22Rv1 (cell line): ENCODE data around the gene CLSTN1.
"Not testable (repeated sequence)": the region's sequence is repeated elsewhere in the genome, so short reads cannot be mapped to it uniquely, and the experiment has no call there.

Source experiments
- H3K27ac ChIP-seq: fragments of 450-650 bp; 2 replicates; pipeline ENCODE4 v1.5.1; 2017
- ZFX ChIP-seq: fragments of 450-650 bp; IDR thresholded peaks from 2 replicates; pipeline ENCODE4 v1.6.1; 2017; ENCODE audit warnings: antibody characterized with exemption, borderline replicate concordance
- TF ChIP-seq, protein P1 (sequence below): fragments of 450-650 bp; IDR thresholded peaks from 2 replicates; pipeline ENCODE4 v1.5.1; 2017; ENCODE audit warnings: mild to moderate bottlenecking

The CLSTN1 gene

DNA sequence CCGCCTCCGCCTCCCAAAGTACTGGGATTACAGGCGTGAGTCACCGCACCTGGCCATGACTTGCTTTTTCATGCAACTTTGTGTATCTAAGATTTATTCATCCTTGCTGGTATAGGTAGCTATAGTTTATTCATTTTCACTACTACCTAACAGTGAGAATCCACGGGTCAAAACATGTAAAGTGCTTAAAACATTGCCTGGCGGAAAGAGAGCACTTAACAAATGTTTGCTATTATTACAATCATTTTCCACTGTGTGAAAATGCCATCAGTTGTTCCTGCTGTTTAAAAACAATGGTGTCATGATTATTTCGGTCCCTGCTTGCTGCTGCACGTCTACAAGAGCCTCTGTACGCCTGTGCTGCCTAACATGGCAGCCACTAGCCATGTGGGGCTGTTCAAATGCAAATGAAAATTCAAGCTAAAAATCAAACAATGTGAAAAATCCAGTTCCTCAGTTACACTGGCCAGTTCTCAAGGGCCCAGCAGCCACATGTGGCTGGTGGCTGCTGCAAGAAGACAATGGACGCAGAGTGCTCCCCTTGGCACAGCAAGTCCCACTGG, 65.1 kb downstream of the CLSTN1 start:
- no peak overlapping the region for H3K27ac ChIP-seq
- no peak for TF ChIP-seq ZFX
- TF ChIP-seq, protein P1, sequence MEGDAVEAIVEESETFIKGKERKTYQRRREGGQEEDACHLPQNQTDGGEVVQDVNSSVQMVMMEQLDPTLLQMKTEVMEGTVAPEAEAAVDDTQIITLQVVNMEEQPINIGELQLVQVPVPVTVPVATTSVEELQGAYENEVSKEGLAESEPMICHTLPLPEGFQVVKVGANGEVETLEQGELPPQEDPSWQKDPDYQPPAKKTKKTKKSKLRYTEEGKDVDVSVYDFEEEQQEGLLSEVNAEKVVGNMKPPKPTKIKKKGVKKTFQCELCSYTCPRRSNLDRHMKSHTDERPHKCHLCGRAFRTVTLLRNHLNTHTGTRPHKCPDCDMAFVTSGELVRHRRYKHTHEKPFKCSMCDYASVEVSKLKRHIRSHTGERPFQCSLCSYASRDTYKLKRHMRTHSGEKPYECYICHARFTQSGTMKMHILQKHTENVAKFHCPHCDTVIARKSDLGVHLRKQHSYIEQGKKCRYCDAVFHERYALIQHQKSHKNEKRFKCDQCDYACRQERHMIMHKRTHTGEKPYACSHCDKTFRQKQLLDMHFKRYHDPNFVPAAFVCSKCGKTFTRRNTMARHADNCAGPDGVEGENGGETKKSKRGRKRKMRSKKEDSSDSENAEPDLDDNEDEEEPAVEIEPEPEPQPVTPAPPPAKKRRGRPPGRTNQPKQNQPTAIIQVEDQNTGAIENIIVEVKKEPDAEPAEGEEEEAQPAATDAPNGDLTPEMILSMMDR = no peak

DNA sequence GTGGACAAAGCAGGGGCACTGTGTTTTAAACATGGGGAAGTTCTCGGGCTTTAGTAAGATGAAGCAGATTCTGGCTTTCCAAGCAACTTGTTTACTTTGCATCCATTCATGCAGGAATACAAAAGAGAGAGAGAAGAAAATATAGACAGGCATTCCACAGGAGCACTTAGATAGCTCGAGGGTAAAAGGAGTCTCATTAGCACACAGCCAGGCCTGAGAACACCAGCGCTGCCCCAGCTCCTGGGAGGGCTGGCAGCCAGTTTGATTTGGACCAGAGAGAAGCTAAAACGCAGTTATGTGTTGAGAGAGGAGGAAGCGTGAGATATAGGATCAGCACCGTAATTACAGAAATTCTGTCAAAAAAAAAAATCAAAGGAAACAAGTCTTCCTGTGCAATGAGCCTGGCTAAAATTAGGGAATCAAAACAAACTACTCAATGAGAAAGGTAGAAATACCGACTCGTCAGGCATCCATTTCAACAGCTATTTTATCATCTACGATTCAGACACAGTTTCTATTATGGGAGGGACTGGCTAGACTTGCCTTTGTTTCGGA, 68.2 kb downstream of the CLSTN1 start:
- TF ChIP-seq, protein P1 = no peak
- no peak for TF ChIP-seq ZFX
- H3K27ac ChIP-seq = peak overlapping the region; percentile 11; the same call in 1 of the 2 replicates

DNA sequence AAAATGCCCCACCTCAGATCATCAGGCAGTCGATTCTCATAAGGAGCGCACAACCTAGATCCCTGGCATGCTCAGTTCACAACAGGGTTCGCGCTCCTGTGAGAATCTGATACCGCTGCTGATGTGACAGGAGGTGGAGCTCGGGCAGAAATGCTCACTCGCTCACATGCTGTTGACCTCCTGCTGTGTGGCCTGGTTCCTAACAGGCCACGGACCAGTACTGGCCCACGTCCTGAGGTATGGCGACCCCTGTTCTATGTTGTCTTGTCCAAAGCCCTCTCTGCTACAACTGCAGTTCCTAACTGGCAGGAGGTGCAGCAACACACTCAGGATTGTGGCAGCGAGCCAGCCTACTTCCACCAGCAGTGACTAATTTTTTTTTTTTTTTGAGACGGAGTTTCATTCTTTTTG, 70.6 kb downstream of the CLSTN1 start:
- TF ChIP-seq ZFX = no peak
- TF ChIP-seq, protein P1 = no peak

DNA sequence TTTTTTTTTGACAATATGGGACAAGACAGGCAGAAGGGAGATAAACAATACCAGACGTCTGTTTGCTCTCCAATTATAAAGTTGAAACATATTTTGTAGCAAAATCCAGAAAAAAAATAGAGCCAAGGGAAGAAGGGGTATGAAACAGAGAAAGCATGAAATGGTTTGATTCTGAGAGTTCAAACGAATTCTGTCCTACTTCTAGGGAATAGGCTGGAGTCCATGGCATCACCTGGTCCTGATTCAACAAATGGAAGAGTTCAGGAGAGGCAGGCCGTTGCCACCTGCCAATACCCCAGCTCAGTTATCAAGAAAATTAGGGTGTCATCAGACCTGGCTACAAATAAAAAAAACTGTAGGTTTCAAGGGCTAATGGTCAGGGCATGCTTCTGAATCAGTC, 71.8 kb downstream of the CLSTN1 start:
- TF ChIP-seq, protein P1 = no peak
- TF ChIP-seq ZFX = no peak
- no peak overlapping the region for H3K27ac ChIP-seq

More for the DNA sequence above, 70.6 kb downstream of the CLSTN1 start:
- H3K27ac ChIP-seq = no peak overlapping the region

DNA sequence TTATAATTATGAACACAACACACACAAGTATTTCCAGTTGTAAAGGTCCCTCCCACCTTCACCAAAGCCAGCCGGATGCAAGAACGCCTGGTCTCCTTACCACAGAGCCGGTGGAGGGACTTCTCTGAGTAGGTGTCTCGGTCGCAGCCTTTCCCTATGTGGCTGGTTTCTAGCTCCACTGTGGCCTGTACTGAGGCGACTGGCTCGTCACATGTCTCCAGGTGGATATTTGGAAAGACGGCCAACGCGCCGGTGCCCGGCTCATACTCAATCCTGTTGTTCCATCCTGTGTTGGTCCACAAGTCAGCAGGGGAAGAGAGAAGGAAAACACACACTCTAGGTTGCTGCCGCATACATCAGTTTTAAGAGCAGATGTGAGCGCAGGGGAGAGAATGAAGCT, 74.4 kb downstream of the CLSTN1 start:
- TF ChIP-seq, protein P1 = no peak
- no peak for TF ChIP-seq ZFX
- H3K27ac ChIP-seq = no peak overlapping the region

DNA sequence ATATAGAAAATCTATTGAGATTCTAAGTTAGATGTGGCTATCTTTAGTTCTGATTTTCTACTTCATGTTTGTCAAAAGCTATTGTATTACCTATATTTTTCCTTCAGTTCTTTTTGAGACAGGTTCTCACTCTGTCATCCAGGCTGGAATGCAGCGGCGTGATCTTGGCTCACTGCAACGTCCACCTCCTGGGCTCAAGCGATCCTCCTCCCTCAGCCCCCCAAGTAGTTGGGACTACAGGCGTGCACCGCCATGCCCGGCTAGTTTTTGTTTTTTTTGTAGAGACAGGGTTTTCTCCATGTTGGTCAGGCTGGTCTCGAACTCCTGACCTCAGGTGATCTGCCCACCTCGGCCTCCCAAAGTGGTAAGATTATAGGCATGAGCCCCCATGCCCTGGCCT, 75.4 kb downstream of the CLSTN1 start:
- not testable (repeated sequence) for H3K27ac ChIP-seq

DNA sequence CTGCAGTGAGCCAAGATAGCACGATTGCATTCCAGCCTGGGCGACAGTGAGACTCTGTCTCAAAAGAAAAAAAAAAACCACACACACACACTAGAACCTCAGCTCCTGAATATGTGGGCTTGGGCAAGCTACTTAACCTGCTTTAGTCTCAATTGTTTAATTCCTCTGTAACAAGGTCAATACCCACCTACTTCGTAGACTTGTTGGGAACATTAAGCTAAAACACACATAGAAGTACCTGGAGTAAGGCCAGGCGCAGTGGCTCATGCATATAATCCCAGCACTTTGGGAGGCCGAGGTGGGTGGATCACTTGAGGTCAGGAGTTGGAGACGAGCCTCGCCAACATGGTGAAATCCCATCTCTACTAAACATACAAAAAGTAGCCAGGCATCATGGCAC, 77.1 kb downstream of the CLSTN1 start:
- no peak overlapping the region; the same call in 1 of the 2 replicates for H3K27ac ChIP-seq
- TF ChIP-seq, protein P1 = no peak
- no peak for TF ChIP-seq ZFX

DNA sequence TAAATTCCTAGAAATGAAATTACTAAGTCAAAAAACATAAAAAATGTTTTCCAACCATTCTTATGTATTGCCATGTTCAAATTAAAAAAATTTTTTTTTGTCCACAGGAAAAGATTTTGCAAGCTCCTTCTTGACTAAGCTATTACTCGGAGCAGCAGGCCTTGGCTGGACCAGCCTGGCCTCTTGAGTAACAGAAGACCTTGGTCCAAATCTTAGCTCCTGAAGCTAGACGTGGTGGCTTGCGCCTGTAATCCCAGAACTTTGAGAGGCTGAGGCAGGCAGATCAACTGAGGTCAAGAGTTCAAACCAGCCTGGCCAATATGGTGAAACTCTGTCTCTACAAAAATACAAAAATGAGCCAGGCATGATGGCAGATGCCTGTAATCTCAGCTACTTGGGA, 77.6 kb downstream of the CLSTN1 start:
- no peak overlapping the region; the same call in 1 of the 2 replicates for H3K27ac ChIP-seq
- TF ChIP-seq ZFX = no peak
- TF ChIP-seq, protein P1 = no peak
